Hepatocyte (in vitro differentiated cells): ENCODE measurements around the gene PRKRIP1.

Experiments used
- CTCF ChIP-seq: fragments of 200-600 bp; sonication (generic); IDR thresholded peaks from 2 replicates; pipeline ENCODE4 v1.5.1; 2016; ENCODE audit warnings: antibody characterized with exemption, mild to moderate bottlenecking; ENCODE audit not compliant: poor library complexity
- EZH2 ChIP-seq: fragments of 200-600 bp; sonication (generic); IDR thresholded peaks from 2 replicates; pipeline ENCODE4 v1.6.1; 2016; ENCODE audit warnings: antibody characterized with exemption, mild to moderate bottlenecking, borderline replicate concordance
- EZH2phosphoT487 ChIP-seq: fragments of 200-600 bp; sonication (generic); IDR thresholded peaks from one replicate; pipeline ENCODE4 v1.6.1; 2018; ENCODE audit warnings: antibody characterized with exemption, mild to moderate bottlenecking, low read depth, moderate library complexity; ENCODE audit not compliant: unreplicated experiment, severe bottlenecking

- TF ChIP-seq CTCF (no peak), EZH2phosphoT487 (no peak), EZH2 (no peak)
Observed at GRCh38 chr7:102444961-102445673, 49.0 kb downstream of the PRKRIP1 start.
